ENCODE data around the gene ALDH3A2.

ALDH3A2 gene

GRCh38 chr17:19713901-19714361 lies 65.4 kb downstream of the ALDH3A2 start:
- in situ Hi-C loops (cut with HindIII; ENCODE audit: low sequenced_read_pairs) = no loop called here

GRCh38 chr17:19714542-19715411 lies 66.2 kb downstream of the ALDH3A2 start:
- in situ Hi-C loops (cut with HindIII; ENCODE audit: low sequenced_read_pairs) = no loop called here

DNA sequence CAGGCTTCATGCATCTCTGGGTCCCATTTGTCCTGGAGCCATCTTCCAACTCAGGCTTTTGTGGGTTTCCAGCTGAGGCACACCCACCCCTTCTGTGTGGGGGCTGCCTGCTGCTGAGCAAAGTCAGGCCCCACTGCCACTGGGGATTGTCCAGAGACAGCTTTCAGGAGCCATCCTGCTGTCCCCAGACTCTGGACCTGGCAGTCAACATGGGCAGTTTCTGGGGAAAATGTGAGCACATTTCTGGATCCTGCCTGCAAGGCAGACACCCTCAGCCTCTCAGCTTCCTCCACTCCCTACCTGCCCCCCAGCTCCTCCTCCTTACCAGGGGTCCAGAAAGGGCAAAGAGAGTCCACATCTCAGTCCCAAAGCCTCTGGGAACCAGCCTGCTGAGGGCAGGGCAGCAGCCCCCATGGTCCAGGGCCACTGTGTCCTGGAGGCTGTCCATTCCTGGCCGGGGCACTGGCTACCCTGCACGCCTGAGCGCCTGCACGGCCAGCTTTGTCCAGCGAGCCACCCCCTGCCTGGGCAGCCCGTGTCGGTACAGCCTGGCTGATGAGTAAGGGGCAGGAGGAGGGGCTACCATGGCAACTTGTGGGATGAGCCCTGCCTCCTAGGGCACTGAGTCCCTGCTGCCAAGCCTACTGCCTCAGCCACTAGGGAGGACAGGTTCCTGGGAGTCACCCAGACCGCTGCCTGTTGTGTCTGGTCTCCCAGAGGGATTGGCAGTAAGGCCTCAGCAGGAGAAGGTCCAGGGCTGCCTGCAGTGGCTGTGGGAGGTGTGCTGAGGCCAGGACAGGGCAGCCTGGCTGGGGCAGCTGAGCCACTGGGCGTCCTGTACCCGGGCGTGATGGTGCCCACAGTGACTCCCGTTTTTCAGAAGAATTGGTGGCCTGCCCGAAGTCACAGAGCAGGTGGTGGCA lies 67.8 kb downstream of the ALDH3A2 start, which contains the start of gene SLC47A2:
SLC47A2 (minus strand) TSS at position 477 of the 923 bp plus-strand sequence; CDS start at position 448, 29 bp downstream.
- in situ Hi-C loops (cut with HindIII; ENCODE audit: low sequenced_read_pairs) = no loop called here

GRCh38 chr17:19717031-19717360 lies 68.4 kb downstream of the ALDH3A2 start:
- in situ Hi-C loops (cut with HindIII; ENCODE audit: low sequenced_read_pairs) = no loop called here

- in situ Hi-C loops (cut with HindIII; ENCODE audit: low sequenced_read_pairs) = no loop called here
Observed at GRCh38 chr17:19717411-19717908, 68.9 kb downstream of the ALDH3A2 start.

DNA sequence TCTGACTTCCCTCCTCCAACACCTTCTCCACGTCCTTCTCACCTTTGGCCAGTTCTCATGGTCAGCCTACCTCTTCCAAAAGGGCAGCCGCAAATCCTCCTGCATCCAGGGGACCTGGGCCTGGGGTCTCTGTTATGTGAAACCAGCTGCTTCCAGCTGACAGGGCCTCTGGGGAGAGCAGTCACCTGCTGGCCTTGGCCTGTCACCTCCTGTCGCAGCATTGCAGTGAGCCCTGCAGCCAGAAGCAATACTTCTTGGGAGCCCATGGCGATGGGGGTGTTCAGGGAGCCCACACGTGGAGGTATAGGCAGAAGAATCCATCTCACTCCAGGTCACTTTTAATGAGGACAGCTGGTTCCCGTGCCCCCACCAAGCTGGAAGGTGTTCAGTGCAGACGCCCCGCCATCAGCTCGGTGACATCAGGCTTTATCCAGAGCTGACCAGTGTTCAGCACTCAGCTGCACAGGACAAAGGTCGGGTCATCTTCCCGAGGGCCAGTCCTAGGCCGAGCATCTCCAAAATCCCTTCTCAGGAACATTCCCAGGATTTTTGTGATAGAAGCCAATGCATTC lies 69.6 kb downstream of the ALDH3A2 start:
- in situ Hi-C loops (cut with HindIII; ENCODE audit: low sequenced_read_pairs) = no loop called here

- in situ Hi-C loops (cut with HindIII; ENCODE audit: low sequenced_read_pairs) = no loop called here
Observed at GRCh38 chr17:19718613-19719354, 70.2 kb downstream of the ALDH3A2 start.

- in situ Hi-C loops (cut with HindIII; ENCODE audit: low sequenced_read_pairs) = no loop called here
Observed at GRCh38 chr17:19719355-19720209, 71.0 kb downstream of the ALDH3A2 start.

GRCh38 chr17:19720210-19720475 lies 71.6 kb downstream of the ALDH3A2 start:
- in situ Hi-C loops (cut with HindIII; ENCODE audit: low sequenced_read_pairs) = no loop called here

DNA sequence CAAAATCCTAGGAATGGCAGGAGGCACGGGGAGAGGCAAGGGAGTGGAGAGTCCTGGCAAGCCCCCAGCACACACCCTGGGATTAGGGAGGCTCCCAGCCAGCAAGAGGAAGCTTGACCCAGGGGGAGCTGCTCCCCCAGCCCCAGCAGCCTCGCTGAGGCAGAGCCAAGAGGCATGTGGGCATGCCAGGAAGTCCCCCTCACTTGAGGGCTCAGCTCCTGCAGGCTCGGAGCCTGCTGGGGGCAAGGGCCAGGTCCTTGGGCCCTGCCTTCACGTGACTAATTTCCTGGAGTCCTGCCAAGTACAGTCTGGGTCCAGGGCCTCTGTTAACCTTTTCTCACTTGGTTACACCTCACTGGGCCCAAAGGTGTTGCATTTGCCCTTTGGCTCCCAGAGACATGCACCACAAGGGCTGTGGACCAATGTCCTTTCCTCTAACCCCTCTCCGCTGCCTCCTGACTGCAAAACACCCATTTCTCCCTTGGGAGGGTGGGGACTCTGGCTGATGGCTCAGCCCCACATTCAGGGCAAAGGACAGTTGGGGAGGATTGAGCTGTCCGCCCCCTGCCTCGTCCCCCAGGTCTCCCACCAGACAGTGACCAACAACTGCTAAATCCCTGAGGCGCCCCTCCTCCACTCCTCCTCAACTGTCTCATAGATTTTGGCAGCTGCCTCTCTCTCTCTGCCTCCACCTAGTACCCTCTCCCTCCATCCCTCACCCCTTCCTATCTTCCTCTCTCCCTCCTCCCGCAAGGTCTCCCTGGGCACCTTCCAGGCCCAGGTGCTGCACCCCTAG lies 72.3 kb downstream of the ALDH3A2 start:
- in situ Hi-C loops (cut with HindIII; ENCODE audit: low sequenced_read_pairs) = no loop called here

DNA sequence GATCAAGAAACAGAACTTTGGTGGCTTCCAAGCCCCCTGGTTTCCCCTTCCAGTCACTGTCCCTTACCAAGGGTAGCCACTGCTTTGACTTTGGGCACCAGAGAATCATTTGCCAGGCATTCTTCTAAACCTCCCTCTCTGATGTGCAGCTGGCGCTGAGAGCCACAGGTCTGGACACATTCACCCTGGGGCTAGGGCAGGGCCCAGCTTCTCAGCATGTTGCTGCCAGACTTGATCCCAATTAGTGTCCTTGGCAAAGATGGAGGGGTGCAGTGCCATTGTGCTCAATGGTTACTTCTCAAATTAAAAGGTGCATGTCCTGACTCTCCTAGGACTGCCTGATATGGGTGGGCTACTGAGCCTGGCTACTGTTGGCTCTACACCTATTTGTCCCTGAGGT lies 75.4 kb downstream of the ALDH3A2 start:
- in situ Hi-C loops (cut with HindIII; ENCODE audit: low sequenced_read_pairs) = no loop called here

- in situ Hi-C loops (cut with HindIII; ENCODE audit: low sequenced_read_pairs) = no loop called here
Observed at GRCh38 chr17:19724501-19725420, 76.2 kb downstream of the ALDH3A2 start.

DNA sequence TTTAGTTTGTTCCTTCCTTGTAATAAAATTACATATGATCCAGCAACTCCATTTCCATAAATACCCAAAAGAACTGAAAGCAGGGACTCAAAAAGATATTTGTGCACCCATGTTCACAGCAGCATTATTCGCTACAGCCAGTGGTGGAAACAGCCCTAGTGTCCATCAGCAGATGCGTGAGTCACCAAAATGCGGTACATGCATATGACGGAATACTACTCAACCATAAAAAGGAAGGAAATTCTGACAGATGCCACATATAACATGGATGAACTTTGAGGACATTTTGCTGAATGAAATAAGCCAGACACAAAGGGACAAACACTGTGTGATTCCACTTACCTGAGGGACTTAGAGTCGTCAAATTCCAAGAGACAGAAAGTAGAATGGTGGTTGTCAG lies 76.9 kb downstream of the ALDH3A2 start:
- in situ Hi-C loops (cut with HindIII; ENCODE audit: low sequenced_read_pairs) = no loop called here

- in situ Hi-C loops (cut with HindIII; ENCODE audit: low sequenced_read_pairs) = no loop called here
Observed at GRCh38 chr17:19726631-19727376, 78.3 kb downstream of the ALDH3A2 start.
